Fibroblast of skin of right biceps (primary cell): Measurements from ENCODE around the gene NDUFB2.

Experiments used
- DNase-seq: peaks from one replicate; pipeline ENCODE4 v3.0.0-alpha.2; 2013

The NDUFB2 gene

DNA sequence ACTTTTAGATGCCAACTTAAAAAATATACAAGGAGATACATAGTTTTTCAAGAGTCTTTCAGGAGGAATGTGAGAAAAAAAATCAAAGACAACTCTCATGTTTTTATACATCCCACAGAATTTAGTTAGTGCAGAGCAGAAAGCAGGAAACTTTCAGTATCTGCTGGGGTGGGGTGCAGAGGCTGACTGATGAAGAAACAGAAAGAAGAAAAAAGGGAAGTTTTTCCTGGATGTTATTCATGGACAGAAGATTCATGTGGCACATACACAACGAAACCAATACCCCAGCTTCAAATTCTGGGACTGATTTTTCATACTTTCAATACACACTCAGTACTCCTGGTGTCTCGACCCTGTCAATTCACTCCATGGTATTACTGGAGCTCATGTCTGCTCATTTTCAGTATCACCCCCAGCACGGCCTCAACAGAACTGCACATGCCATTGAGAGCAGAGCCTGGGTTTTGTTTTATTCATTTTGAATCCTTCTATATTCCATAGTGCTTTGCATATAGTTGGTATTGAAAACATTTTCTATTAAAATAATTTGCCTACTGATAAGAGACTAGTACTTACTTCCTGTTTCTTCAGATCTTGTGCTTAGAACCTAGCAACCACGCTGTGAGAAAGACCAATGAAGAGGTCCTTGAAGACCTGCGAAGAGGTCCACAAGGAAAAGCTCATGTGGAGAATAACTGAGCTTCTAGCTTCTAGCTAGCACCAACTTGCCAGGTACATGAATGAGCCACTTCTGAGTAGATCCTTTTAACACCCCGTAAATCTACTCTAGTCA is 49.0 kb downstream of the NDUFB2 start:
- no peak for DNase-seq

DNA sequence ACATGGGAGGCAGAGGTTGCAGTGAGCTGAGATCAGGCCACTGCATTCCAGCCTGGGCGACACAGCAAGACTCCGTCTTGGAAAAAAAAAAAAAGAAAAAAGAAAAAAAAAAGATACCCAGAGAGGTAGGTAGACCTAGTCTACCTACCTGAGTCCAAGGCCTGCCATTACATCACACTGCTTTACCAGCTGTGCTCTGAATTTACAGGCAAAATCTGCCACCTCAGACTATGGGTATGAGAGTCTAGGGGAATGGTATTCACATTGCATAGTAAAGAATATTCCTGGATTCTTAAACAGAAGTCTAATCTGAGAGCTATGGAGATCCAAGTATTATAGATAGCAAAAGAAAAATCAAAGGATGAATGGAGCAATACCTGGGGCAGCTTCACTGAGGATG is 50.2 kb downstream of the NDUFB2 start:
- no peak for DNase-seq

DNA sequence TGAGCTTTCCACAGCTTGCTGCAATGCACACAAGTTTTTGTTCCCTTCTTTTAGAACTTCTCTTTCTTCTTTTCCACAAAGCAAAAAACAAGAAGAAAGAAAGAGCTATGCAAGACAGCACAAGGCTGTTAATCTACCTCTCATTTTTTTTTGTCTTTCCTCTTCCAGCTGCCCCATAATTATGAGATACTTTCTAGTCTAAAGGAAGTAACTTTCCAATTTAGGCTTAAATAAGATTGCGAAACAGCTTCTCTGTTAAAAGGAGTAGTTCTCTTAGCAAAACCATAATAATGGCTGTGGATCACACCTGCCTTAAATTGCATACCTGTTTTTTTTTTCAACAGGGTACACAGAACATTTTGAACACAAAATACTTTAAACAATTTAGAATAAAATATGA is 56.0 kb downstream of the NDUFB2 start:
- DNase-seq: no peak

DNA sequence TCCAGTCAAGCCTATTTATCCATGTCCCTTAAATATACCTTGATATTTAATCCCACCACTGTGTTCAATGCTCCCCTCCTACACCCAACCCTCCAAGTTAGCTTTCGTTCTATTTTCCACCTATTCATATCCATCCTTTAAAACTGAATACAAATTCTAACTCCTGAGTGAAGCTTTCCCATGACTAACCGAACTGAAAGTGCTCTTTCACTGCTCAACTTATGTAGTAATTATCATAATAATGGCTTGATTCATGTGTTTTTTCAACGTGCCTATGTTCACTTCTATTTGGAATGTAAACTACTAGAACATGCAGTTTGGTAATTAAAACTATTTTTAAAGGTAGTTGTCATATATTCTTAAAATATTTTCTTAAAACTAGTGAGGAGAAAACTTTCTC is 58.0 kb downstream of the NDUFB2 start:
- DNase-seq: no peak
